ENCODE results near the gene CPNE7.

CPNE7 gene

GRCh38 chr16:89531821-89532526 is 43.6 kb upstream of the CPNE7 start:
- no peaks in the 10 kb centered on the region for H3F3A ChIP-seq (ENCODE audit: low read depth)
- H3K4me2 ChIP-seq (ENCODE audit: low read depth, low read length, poor library complexity, severe bottlenecking), result no peak overlapping the region
- H3K9ac ChIP-seq (ENCODE audit: low read depth, low read length, poor library complexity, severe bottlenecking), result no peak overlapping the region
- no peak overlapping the region for H3K4me3 ChIP-seq (ENCODE audit: low read length, poor library complexity, severe bottlenecking)
- TF ChIP-seq CTCF (conservative IDR thresholded peaks at IDR 0.05; ENCODE audit: low read length) (no peak), EZH2phosphoT487 (IDR thresholded peaks at IDR 0.05; ENCODE audit: borderline replicate concordance) (no peak)
- no peaks in the 10 kb centered on the region for H3K4me1 ChIP-seq (ENCODE audit: insufficient read depth, low read length, poor library complexity, severe bottlenecking)
- H3K9me3 ChIP-seq (ENCODE audit: insufficient read depth, low read depth, low read length), result no peaks in the 10 kb centered on the region
- H3K27me3 ChIP-seq (ENCODE audit: insufficient read depth, low read length, poor library complexity, severe bottlenecking), result no peaks in the 10 kb centered on the region
- no peak overlapping the region for H2AFZ ChIP-seq (ENCODE audit: low read length)
- H3K9me2 ChIP-seq (replicated peaks; ENCODE audit: low read depth, low read length), result no peaks in the 10 kb centered on the region
- no peaks in the 10 kb centered on the region; the same call in 1 of the 2 replicates for H3K36me3 ChIP-seq (ENCODE audit: insufficient read depth, low read length)
- no peaks in the 10 kb centered on the region for H3K79me2 ChIP-seq (ENCODE audit: insufficient read depth, low read length)
- no peaks in the 10 kb centered on the region for H4K20me1 ChIP-seq (ENCODE audit: insufficient read depth, low read length, poor library complexity, severe bottlenecking)

GRCh38 chr16:89534252-89534756 is 41.3 kb upstream of the CPNE7 start:
- TF ChIP-seq EZH2phosphoT487 (IDR thresholded peaks at IDR 0.05; ENCODE audit: borderline replicate concordance) (no peak), CTCF (conservative IDR thresholded peaks at IDR 0.05; ENCODE audit: low read length) (no peak)
- H3K36me3 ChIP-seq (ENCODE audit: insufficient read depth, low read length), result no peaks in the 10 kb centered on the region; the same call in 1 of the 2 replicates

GRCh38 chr16:89536371-89536770 is 39.2 kb upstream of the CPNE7 start:
- TF ChIP-seq EZH2phosphoT487 (IDR thresholded peaks at IDR 0.05; ENCODE audit: borderline replicate concordance) (no peak), CTCF (conservative IDR thresholded peaks at IDR 0.05; ENCODE audit: low read length) (no peak)
- Histone ChIP-seq H3K9ac (ENCODE audit: low read depth, low read length, poor library complexity, severe bottlenecking) (no peak overlapping the region), H3K36me3 (ENCODE audit: insufficient read depth, low read length) (no peaks in the 10 kb centered on the region)

More at GRCh38 chr16:89534252-89534756, 41.3 kb upstream of the CPNE7 start:
- Histone ChIP-seq H3K9ac (ENCODE audit: low read depth, low read length, poor library complexity, severe bottlenecking) (no peak overlapping the region), H3K9me3 (ENCODE audit: insufficient read depth, low read depth, low read length) (no peaks in the 10 kb centered on the region), H2AFZ (ENCODE audit: low read length) (no peak overlapping the region), H3K9me2 (replicated peaks; ENCODE audit: low read depth, low read length) (no peaks in the 10 kb centered on the region), H4K20me1 (ENCODE audit: insufficient read depth, low read length, poor library complexity, severe bottlenecking) (no peaks in the 10 kb centered on the region), H3K4me3 (ENCODE audit: low read length, poor library complexity, severe bottlenecking) (no peak overlapping the region), H3K4me1 (ENCODE audit: insufficient read depth, low read length, poor library complexity, severe bottlenecking) (no peaks in the 10 kb centered on the region), H3K27me3 (ENCODE audit: insufficient read depth, low read length, poor library complexity, severe bottlenecking) (no peaks in the 10 kb centered on the region), H3F3A (ENCODE audit: low read depth) (no peaks in the 10 kb centered on the region), H3K79me2 (ENCODE audit: insufficient read depth, low read length) (no peaks in the 10 kb centered on the region), H3K4me2 (ENCODE audit: low read depth, low read length, poor library complexity, severe bottlenecking) (no peak overlapping the region)

More at GRCh38 chr16:89536371-89536770, 39.2 kb upstream of the CPNE7 start:
- H3K4me3 ChIP-seq (ENCODE audit: low read length, poor library complexity, severe bottlenecking), result no peak overlapping the region
- no peaks in the 10 kb centered on the region for H3K4me1 ChIP-seq (ENCODE audit: insufficient read depth, low read length, poor library complexity, severe bottlenecking)
- no peaks in the 10 kb centered on the region for H4K20me1 ChIP-seq (ENCODE audit: insufficient read depth, low read length, poor library complexity, severe bottlenecking)
- H2AFZ ChIP-seq (ENCODE audit: low read length), result no peak overlapping the region
- H3F3A ChIP-seq (ENCODE audit: low read depth), result no peaks in the 10 kb centered on the region
- no peaks in the 10 kb centered on the region for H3K27me3 ChIP-seq (ENCODE audit: insufficient read depth, low read length, poor library complexity, severe bottlenecking)
- no peaks in the 10 kb centered on the region for H3K9me2 ChIP-seq (replicated peaks; ENCODE audit: low read depth, low read length)
- no peaks in the 10 kb centered on the region for H3K9me3 ChIP-seq (ENCODE audit: insufficient read depth, low read depth, low read length)
- no peak overlapping the region for H3K4me2 ChIP-seq (ENCODE audit: low read depth, low read length, poor library complexity, severe bottlenecking)
- no peaks in the 10 kb centered on the region for H3K79me2 ChIP-seq (ENCODE audit: insufficient read depth, low read length)
